ENCODE data around the gene TJP2. TPM values are rescaled to one million over a fixed set of nuclear protein-coding genes. Genes with fewer than 3 reads are reported as not detected.

Gene TJP2
- total RNA-seq, 2 donors from 2014 or later = 46.3 to 51.7 TPM

DNA sequence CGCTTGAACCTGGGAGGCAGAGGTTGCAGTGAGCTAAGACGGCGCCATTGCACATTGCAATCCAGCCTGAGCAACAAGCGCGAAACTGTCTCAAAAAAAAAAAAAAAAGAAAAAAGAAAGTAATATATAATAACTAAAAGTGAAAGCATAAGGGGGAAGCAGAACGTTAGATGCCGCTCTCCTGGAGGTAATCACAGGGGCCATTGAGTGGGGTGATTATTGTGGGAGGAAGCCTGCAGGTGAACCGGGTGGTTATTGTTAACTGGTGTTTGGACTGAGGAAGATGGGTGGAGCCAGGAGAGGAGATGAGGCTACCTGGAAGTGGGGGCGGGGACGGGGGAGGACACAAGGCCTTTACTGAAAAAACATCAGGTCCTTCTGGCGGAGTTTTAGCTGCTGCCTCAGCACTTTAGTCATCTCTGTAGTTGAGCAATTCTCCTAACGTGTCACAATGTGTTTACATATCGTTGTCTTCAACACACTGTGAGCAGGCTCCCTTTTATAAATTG lies 5.3 kb upstream of the TJP2 start:
- Histone ChIP-seq H3K27me3 (no peaks in the 10 kb centered on the region), H3K36me3 (no peaks in the 10 kb centered on the region), H3K27ac (no peak overlapping the region), H3K4me1 (peaks cover 0 to 17% of the 10 kb centered on the region in 2 donors), H3K9me3 (no peaks in the 10 kb centered on the region), H3K4me3 (no peak overlapping the region)
- DNase-seq (ENCODE audit: low spot score) = no peak
- TF ChIP-seq, protein P1, sequence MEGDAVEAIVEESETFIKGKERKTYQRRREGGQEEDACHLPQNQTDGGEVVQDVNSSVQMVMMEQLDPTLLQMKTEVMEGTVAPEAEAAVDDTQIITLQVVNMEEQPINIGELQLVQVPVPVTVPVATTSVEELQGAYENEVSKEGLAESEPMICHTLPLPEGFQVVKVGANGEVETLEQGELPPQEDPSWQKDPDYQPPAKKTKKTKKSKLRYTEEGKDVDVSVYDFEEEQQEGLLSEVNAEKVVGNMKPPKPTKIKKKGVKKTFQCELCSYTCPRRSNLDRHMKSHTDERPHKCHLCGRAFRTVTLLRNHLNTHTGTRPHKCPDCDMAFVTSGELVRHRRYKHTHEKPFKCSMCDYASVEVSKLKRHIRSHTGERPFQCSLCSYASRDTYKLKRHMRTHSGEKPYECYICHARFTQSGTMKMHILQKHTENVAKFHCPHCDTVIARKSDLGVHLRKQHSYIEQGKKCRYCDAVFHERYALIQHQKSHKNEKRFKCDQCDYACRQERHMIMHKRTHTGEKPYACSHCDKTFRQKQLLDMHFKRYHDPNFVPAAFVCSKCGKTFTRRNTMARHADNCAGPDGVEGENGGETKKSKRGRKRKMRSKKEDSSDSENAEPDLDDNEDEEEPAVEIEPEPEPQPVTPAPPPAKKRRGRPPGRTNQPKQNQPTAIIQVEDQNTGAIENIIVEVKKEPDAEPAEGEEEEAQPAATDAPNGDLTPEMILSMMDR (IDR thresholded peaks at IDR 0.05) = no peak

GRCh38 chr9:69170231-69170630 lies 3.8 kb upstream of the TJP2 start:
- DNase-seq (ENCODE audit: low spot score) = no peak
- TF ChIP-seq, protein P1 (IDR thresholded peaks at IDR 0.05) = no peak
- Histone ChIP-seq H3K27ac (peak overlapping the region in 1 of 2 donors; percentile 41), H3K27me3 (no peaks in the 10 kb centered on the region), H3K4me1 (peaks cover 0 to 22% of the 10 kb centered on the region in 2 donors), H3K4me3 (no peak overlapping the region), H3K9me3 (no peaks in the 10 kb centered on the region), H3K36me3 (no peaks in the 10 kb centered on the region)

- Histone ChIP-seq H3K27ac (peak overlapping the region in 1 of 2 donors; percentile 41), H3K4me3 (no peak overlapping the region), H3K9me3 (no peaks in the 10 kb centered on the region), H3K27me3 (no peaks in the 10 kb centered on the region), H3K36me3 (no peaks in the 10 kb centered on the region), H3K4me1 (peaks cover 0 to 30% of the 10 kb centered on the region in 2 donors)
- TF ChIP-seq, protein P1 (IDR thresholded peaks at IDR 0.05) = no peak
- DNase-seq (ENCODE audit: low spot score) = peak; percentile 69
Measured at GRCh38 chr9:69171049-69171448, 3.0 kb upstream of the TJP2 start.

- Histone ChIP-seq H3K4me1 (peaks cover 0 to 33% of the 10 kb centered on the region in 2 donors), H3K4me3 (no peak overlapping the region), H3K27ac (peak overlapping the region in 1 of 2 donors; percentile 41), H3K9me3 (no peaks in the 10 kb centered on the region), H3K36me3 (no peaks in the 10 kb centered on the region), H3K27me3 (no peaks in the 10 kb centered on the region)
- TF ChIP-seq, protein P1 (IDR thresholded peaks at IDR 0.05) = no peak
- no peak for DNase-seq (ENCODE audit: low spot score)
Measured at GRCh38 chr9:69171517-69171916, 2.6 kb upstream of the TJP2 start.

DNA sequence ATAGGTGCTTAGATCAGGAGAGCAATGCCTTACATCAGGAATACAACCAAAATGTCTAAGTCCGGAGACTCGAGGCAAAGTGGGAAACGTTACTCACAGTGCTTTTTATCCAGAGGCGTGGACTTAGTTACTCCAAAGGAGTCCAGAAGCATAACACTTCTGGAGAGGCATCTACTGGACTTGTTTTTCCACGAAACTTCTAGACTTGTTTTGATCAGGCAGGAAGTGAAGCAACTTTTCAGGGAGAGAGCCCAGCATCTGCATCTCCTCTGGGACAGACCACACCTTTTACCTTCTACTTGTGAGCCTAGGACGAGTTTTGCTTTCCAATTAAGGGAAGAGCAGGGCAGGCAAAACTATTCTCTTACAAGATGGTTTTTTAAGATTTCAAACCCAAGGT lies 1.2 kb upstream of the TJP2 start:
- Histone ChIP-seq H3K27me3 (no peaks in the 10 kb centered on the region), H3K4me3 (no peak overlapping the region), H3K9me3 (no peaks in the 10 kb centered on the region), H3K36me3 (no peaks in the 10 kb centered on the region), H3K4me1 (peaks cover 0 to 33% of the 10 kb centered on the region in 2 donors), H3K27ac (peak overlapping the region; percentile 91)
- no peak for DNase-seq (ENCODE audit: low spot score)
- TF ChIP-seq, protein P1 (IDR thresholded peaks at IDR 0.05) = no peak

GRCh38 chr9:69173497-69173890 lies 583 bp upstream of the TJP2 start:
- peak overlapping the region; percentile 72 to 74 for H3K4me3 ChIP-seq
- TF ChIP-seq, protein P1 (IDR thresholded peaks at IDR 0.05) = no peak
- no peaks in the 10 kb centered on the region for H3K36me3 ChIP-seq
- H3K27ac ChIP-seq = peak overlapping the region; percentile 91
- H3K27me3 ChIP-seq = no peaks in the 10 kb centered on the region
- H3K4me1 ChIP-seq = peaks cover 0 to 37% of the 10 kb centered on the region in 2 donors
- H3K9me3 ChIP-seq = no peaks in the 10 kb centered on the region
- DNase-seq (ENCODE audit: low spot score) = no peak
